Hepatocyte (in vitro differentiated cells): Measurements from ENCODE around the gene DHRS12. TPM values are rescaled to one million over a fixed set of nuclear protein-coding genes. Genes with fewer than 3 reads are reported as not detected.

Experiments used
- DNase-seq: peaks from one replicate; pipeline ENCODE4 v3.0.0-alpha.2; 2016; ENCODE audit warnings: low spot score
- H2AFZ ChIP-seq: fragments of 200-600 bp; sonication (generic); 2 replicates; pipeline ENCODE4 v1.6.0; 2016; ENCODE audit warnings: antibody characterized with exemption, mild to moderate bottlenecking
- H3K27ac ChIP-seq: fragments of 200-600 bp; sonication (generic); 2 replicates; pipeline ENCODE4 v1.5.1; 2016; ENCODE audit warnings: mild to moderate bottlenecking
- H3K27me3 ChIP-seq: fragments of 200-600 bp; sonication (generic); 2 replicates; pipeline ENCODE4 v1.6.1; 2016
- H3K36me3 ChIP-seq: fragments of 200-600 bp; sonication (generic); replicated peaks from 2 replicates; pipeline ENCODE4 v1.5.1; 2016; ENCODE audit warnings: low read depth; ENCODE audit not compliant: insufficient read depth
- H3K4me1 ChIP-seq: fragments of 200-600 bp; sonication (generic); 2 replicates; pipeline ENCODE4 v1.5.1; 2016; ENCODE audit warnings: mild to moderate bottlenecking, moderate library complexity; ENCODE audit not compliant: insufficient read depth
- H3K4me2 ChIP-seq: fragments of 200-600 bp; sonication (generic); 2 replicates; pipeline ENCODE4 v1.6.0; 2016
- H3K4me3 ChIP-seq: fragments of 200-600 bp; sonication (generic); 2 replicates; pipeline ENCODE4 v1.5.1; 2016; ENCODE audit warnings: mild to moderate bottlenecking
- H3K79me2 ChIP-seq: fragments of 200-600 bp; sonication (generic); 2 replicates; pipeline ENCODE4 v1.6.0; 2017; ENCODE audit warnings: mild to moderate bottlenecking
- H3K9me2 ChIP-seq: fragments of 200-600 bp; sonication (generic); replicated peaks from 2 replicates; pipeline ENCODE4 v1.6.0; 2017; ENCODE audit warnings: mild to moderate bottlenecking; ENCODE audit not compliant: insufficient read depth
- H3K9me3 ChIP-seq: fragments of 200-600 bp; sonication (generic); 2 replicates; pipeline ENCODE4 v1.5.1; 2016; ENCODE audit warnings: low read depth, mild to moderate bottlenecking
- H4K20me1 ChIP-seq: fragments of 200-600 bp; sonication (generic); 2 replicates; pipeline ENCODE4 v1.6.0; 2016; ENCODE audit warnings: mild to moderate bottlenecking; ENCODE audit not compliant: insufficient read depth, poor library complexity, severe bottlenecking
- EZH2 ChIP-seq: fragments of 200-600 bp; sonication (generic); IDR thresholded peaks from 2 replicates; pipeline ENCODE4 v1.6.1; 2016; ENCODE audit warnings: antibody characterized with exemption, mild to moderate bottlenecking, borderline replicate concordance
- EZH2phosphoT487 ChIP-seq: fragments of 200-600 bp; sonication (generic); IDR thresholded peaks from one replicate; pipeline ENCODE4 v1.6.1; 2018; ENCODE audit warnings: antibody characterized with exemption, mild to moderate bottlenecking, low read depth, moderate library complexity; ENCODE audit not compliant: unreplicated experiment, severe bottlenecking
- WGBS: methylation state at CpG from one replicate; pipeline ENCODE4 v1.1.6; 2016; ENCODE audit warnings: low lambda C conversion rate; ENCODE audit errors: missing lambda C conversion rate; 5-methylcytosine and 5-hydroxymethylcytosine counted together
- polyA plus RNA-seq: library from polyadenylated mRNA; unstranded; fragments of >200 nt; fragmentation: Nextera tagmentation; extraction: Ambion mirVana; gene quantifications from 2 replicates; pipeline ENCODE4 v1.2.1, GENCODE V29; 2016
- total RNA-seq: library from RNA; depleted of rRNA; stranded (reverse); fragments of >200 nt; gene quantifications from 2 replicates; pipeline ENCODE4 v1.2.3, GENCODE V29; 2014
- TF ChIP-seq, protein P1 (sequence below): fragments of 200-600 bp; sonication (generic); IDR thresholded peaks from 2 replicates; pipeline ENCODE4 v1.5.1; 2016; ENCODE audit warnings: antibody characterized with exemption, mild to moderate bottlenecking; ENCODE audit not compliant: poor library complexity

The DHRS12 gene
- total and polyA plus RNA-seq, 2 experiments from 2014 or later = 4.6 to 13.5 TPM

DNA sequence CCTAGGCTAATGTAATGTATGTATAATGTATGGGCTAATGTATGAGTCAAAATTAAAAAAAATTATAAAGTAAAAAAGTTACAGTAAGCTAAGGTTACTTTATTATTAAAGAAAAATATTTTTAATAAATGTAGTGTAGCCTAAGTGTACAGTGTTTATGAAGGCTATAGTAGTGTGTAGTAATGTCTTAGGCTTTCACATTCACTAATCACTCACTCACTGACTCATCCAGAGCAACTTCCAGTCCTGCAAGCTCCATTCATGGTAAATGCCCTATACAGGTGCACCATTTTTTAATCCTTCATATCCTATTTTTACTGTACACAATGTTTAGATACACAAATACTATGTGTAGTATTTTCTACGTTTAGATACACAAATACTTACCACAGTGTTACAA lies 42.8 kb upstream of the DHRS12 start:
- Histone ChIP-seq H3K4me1 (peaks cover 10% of the 10 kb centered on the region), H4K20me1 (no peaks in the 10 kb centered on the region), H3K4me3 (no peak overlapping the region), H3K27ac (no peak overlapping the region), H3K9me2 (no peaks in the 10 kb centered on the region), H3K9me3 (no peaks in the 10 kb centered on the region), H2AFZ (no peak overlapping the region), H3K79me2 (no peaks in the 10 kb centered on the region), H3K36me3 (no peaks in the 10 kb centered on the region), H3K4me2 (no peak overlapping the region), H3K27me3 (no peaks in the 10 kb centered on the region)
- no peak for DNase-seq
- TF ChIP-seq, protein P1, sequence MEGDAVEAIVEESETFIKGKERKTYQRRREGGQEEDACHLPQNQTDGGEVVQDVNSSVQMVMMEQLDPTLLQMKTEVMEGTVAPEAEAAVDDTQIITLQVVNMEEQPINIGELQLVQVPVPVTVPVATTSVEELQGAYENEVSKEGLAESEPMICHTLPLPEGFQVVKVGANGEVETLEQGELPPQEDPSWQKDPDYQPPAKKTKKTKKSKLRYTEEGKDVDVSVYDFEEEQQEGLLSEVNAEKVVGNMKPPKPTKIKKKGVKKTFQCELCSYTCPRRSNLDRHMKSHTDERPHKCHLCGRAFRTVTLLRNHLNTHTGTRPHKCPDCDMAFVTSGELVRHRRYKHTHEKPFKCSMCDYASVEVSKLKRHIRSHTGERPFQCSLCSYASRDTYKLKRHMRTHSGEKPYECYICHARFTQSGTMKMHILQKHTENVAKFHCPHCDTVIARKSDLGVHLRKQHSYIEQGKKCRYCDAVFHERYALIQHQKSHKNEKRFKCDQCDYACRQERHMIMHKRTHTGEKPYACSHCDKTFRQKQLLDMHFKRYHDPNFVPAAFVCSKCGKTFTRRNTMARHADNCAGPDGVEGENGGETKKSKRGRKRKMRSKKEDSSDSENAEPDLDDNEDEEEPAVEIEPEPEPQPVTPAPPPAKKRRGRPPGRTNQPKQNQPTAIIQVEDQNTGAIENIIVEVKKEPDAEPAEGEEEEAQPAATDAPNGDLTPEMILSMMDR = no peak
- TF ChIP-seq EZH2 (no peak), EZH2phosphoT487 (no peak)
- 91% methylated on average over 1 of the region's 1 CpG for WGBS

DNA sequence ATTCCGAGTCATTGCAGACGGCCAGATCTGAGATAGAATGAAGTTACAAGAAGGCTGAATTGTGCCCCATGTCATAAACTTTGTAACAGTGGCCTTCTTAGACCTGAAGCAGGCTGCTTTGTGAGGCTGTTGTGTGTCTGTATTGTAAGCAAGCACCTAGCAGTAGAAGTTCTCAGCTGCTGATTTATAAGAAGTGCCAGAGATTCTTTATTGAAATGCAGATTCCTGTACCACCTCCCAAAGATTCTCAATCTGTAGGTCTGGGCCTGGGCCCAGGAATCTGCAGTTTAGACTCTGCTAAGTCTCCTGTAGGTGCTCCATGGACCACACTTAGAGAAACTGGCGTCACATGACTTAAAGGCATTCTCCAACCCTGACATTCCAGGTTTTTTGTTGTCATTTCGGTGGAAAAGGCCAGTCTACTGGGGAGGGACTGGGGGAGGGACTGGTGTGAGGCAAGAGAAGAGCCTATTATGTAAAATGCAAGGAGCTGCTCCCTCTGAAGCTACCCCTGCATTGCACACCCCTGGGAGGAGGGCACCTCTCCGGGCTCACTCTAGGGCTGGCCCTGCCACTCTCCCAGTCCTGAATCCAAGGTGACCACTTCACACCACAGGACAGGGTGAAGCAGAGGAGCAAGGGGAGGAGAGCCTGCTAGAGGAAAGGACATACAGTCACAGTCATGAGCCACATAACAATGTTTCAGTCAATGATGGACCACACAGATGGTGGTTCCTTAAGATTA lies 41.8 kb upstream of the DHRS12 start:
- Histone ChIP-seq H3K4me1 (peaks cover 10% of the 10 kb centered on the region), H3K79me2 (no peaks in the 10 kb centered on the region), H4K20me1 (no peaks in the 10 kb centered on the region), H3K9me3 (no peaks in the 10 kb centered on the region), H3K9me2 (no peaks in the 10 kb centered on the region), H3K4me2 (peak overlapping the region; percentile 67), H2AFZ (peak overlapping the region; percentile 86), H3K27me3 (no peaks in the 10 kb centered on the region), H3K36me3 (no peaks in the 10 kb centered on the region), H3K4me3 (no peak overlapping the region), H3K27ac (peak overlapping the region; percentile 4)
- TF ChIP-seq, protein P1 = no peak
- no peak for DNase-seq
- 73% methylated on average over 5 of the region's 5 CpGs for WGBS

GRCh38 chr13:51844862-51845573 lies 41.1 kb upstream of the DHRS12 start, which contains the start of gene TMEM272:
Gene TMEM272, minus strand, starts transcription at chr13:51845177. Its CDS starts 6,647 bp downstream, at chr13:51838530.
- DNase-seq = peak; percentile 76
- H3K9me3 ChIP-seq = no peaks in the 10 kb centered on the region
- no peaks in the 10 kb centered on the region for H4K20me1 ChIP-seq
- peak within 1 kb of the TSS; percentile 4 for H3K27ac ChIP-seq
- H3K4me2 ChIP-seq = peak within 1 kb of the TSS; percentile 67
- no peak within 1 kb of the TSS for H3K4me3 ChIP-seq
- H3K27me3 ChIP-seq = no peaks in the 10 kb centered on the region
- H3K4me1 ChIP-seq = peaks cover 10% of the 10 kb centered on the region
- no peak for TF ChIP-seq EZH2phosphoT487
- TF ChIP-seq, protein P1 = peak; percentile 82
- H3K9me2 ChIP-seq = no peaks in the 10 kb centered on the region
- peak within 1 kb of the TSS; percentile 86 for H2AFZ ChIP-seq
- no peaks in the 10 kb centered on the region for H3K36me3 ChIP-seq
- WGBS = 39% methylated on average over 20 of the region's 20 CpGs
- H3K79me2 ChIP-seq = no peaks in the 10 kb centered on the region
